ENCODE data around the gene CXCR6. TPM values are rescaled to one million over a fixed set of nuclear protein-coding genes. Genes with fewer than 3 reads are reported as not detected.

Gene CXCR6
- total and polyA plus RNA-seq, 2 of the 8 experiments (the other 6 are each of a cell fraction or from before 2014, with no cell fraction given): not detected

- Histone ChIP-seq H3K4me1 (replicated peaks in 1 of 4; ENCODE audit: control insufficient read depth in 3 of 4, insufficient read depth in 4 of 4, low read length in 3 of 4) (peaks cover 0 to 4% (median 2%) of the 10 kb centered on the region in 4 experiments; a peak in 3 of 7 replicates), H2AK5ac (ENCODE audit: low read depth, low read length) (no peak overlapping the region), H3K23ac (ENCODE audit: insufficient read length) (no peak overlapping the region), H3K14ac (ENCODE audit: insufficient read length) (no peak overlapping the region), H2BK12ac (ENCODE audit: low read depth, low read length) (no peak overlapping the region), H3K36me3 (ENCODE audit: control insufficient read depth in 2 of 4, insufficient read depth in 4 of 4, low read length in 3 of 4) (peaks cover under 1 to 30% (median 22%) of the 10 kb centered on the region in 4 experiments; a peak in 7 of 8 replicates), H2BK15ac (ENCODE audit: low read length) (no peak overlapping the region), H2BK20ac (ENCODE audit: low read length) (no peak overlapping the region), H2AFZ (ENCODE audit: low read length) (no peak overlapping the region), H4K8ac (ENCODE audit: extremely low read depth, insufficient read depth, low read length) (no peak overlapping the region; the same call in 1 of the 2 replicates), H3K9ac (replicated peaks in 1 of 4; ENCODE audit: extremely low read depth in 1 of 4, low read depth in 3 of 4, low read length in 3 of 4) (no peak overlapping the region), H3K56ac (replicated peaks; ENCODE audit: insufficient read length, low read depth, low read length) (no peak overlapping the region), H3K4ac (replicated peaks; ENCODE audit: insufficient read length, low read depth, low read length) (no peak overlapping the region), H3K23me2 (ENCODE audit: low read depth, low read length) (no peaks in the 10 kb centered on the region), H3K79me2 (ENCODE audit: control insufficient read depth in 1 of 2, insufficient read depth in 2 of 2, low read length in 2 of 2) (peaks cover 0 to 53% of the 10 kb centered on the region in 2 experiments; a peak in 2 of 4 replicates), H3K79me1 (ENCODE audit: low read depth, low read length) (peaks cover 10% of the 10 kb centered on the region), H2BK5ac (ENCODE audit: low read depth, low read length) (no peak overlapping the region), H4K20me1 (replicated peaks in 1 of 2; ENCODE audit: control insufficient read depth in 1 of 2, insufficient read depth in 2 of 2, low read length in 2 of 2) (peaks cover 0 to 6% of the 10 kb centered on the region in 2 experiments), H3K4me2 (ENCODE audit: insufficient read depth in 1 of 2, low read depth in 2 of 2, low read length in 2 of 2) (no peak overlapping the region), H4K5ac (ENCODE audit: insufficient read length, low read depth, low read length) (no peak overlapping the region), H3K9me3 (ENCODE audit: insufficient read depth in 2 of 2, low read depth in 1 of 2, low read length in 1 of 2) (no peaks in the 10 kb centered on the region), H3K4me3 (ENCODE audit: extremely low read depth in 1 of 4, insufficient read depth in 2 of 4, low read depth in 3 of 4, low read length in 4 of 4) (no peak overlapping the region), H4K91ac (replicated peaks; ENCODE audit: insufficient read length, low read length) (no peak overlapping the region), H3K27ac (ENCODE audit: low read depth, low read length) (no peak overlapping the region), H3K18ac (ENCODE audit: extremely low read depth, low read length) (no peak overlapping the region), H2BK120ac (replicated peaks; ENCODE audit: low read depth, low read length) (no peak overlapping the region), H3K27me3 (replicated peaks in 1 of 4; ENCODE audit: control insufficient read depth in 3 of 4, extremely low read depth in 1 of 4, insufficient read depth in 3 of 4, low read length in 3 of 4) (no peaks in the 10 kb centered on the region)
- FAIRE-seq (no peak), DNase-seq (ENCODE audit: low read depth in 1 of 2, low spot score in 2 of 2) (no peak)
- WGBS, 2 experiments (ENCODE audit: extremely low coverage in 1 of 2, insufficient coverage in 1 of 2, insufficient read length in 1 of 2, insufficient replicate concordance in 2 of 2, low coverage in 1 of 2, low lambda C conversion rate in 2 of 2, missing lambda C conversion rate in 1 of 2): 90% methylated on average over 4 of the region's 5 CpGs; no CpG with 5 or more reads in 1 of the 2 experiments
- POLR2A ChIA-PET (ENCODE audit: partially characterized antibody): interaction anchor here (1.2 kb wide), 2 partner anchors 8 to 9 kb away, joined by 3 read pairs; partner anchors contain the start of gene FYCO1
- CTCF ChIA-PET (ENCODE audit: partially characterized antibody): interaction anchor here (1.0 kb wide), 1 partner anchor 93 kb away, joined by 3 read pairs; no protein-coding TSS in a partner anchor
- TF ChIP-seq RFX5 (IDR thresholded peaks at IDR 0.05; ENCODE audit: borderline replicate concordance, low read depth, low read length) (no peak), ATF3 (IDR thresholded peaks at IDR 0.05; ENCODE audit: insufficient read depth, low read depth, low read length) (no peak), EZH2 (IDR thresholded peaks at IDR 0.05; ENCODE audit: low read depth, low read length, severe bottlenecking) (no peak), NANOG (IDR thresholded peaks at IDR 0.05; ENCODE audit: insufficient read depth, low read depth, low read length, poor library complexity, severe bottlenecking) (no peak), SIX5 (IDR thresholded peaks at IDR 0.05; ENCODE audit: low read depth, low read length) (no peak), SIN3A (conservative IDR thresholded peaks at IDR 0.05 in 1 of 2, IDR thresholded peaks at IDR 0.05 in 1 of 2; ENCODE audit: low read depth in 1 of 2, low read length in 2 of 2) (no peak), KDM4A (IDR thresholded peaks at IDR 0.05; ENCODE audit: low read depth, low read length, severe bottlenecking) (no peak), BCL11A (IDR thresholded peaks at IDR 0.05; ENCODE audit: low read depth in 2 of 2, low read length in 2 of 2) (no peak), SP2 (IDR thresholded peaks at IDR 0.05; ENCODE audit: low read length) (no peak), RAD21 (IDR thresholded peaks at IDR 0.05 in 1 of 2, conservative IDR thresholded peaks at IDR 0.05 in 1 of 2; ENCODE audit: low read depth in 2 of 2, low read length in 2 of 2) (no peak), CEBPB (IDR thresholded peaks at IDR 0.05; ENCODE audit: low read depth, low read length) (no peak)
Measured at GRCh38 chr3:45986303-45986982, 43.2 kb downstream of the CXCR6 start.
